ENCODE data around the gene ARMC5.

- no peak for TF ChIP-seq CTCF (IDR thresholded peaks at IDR 0.05; ENCODE audit: low read depth, low read length, poor library complexity, severe bottlenecking)
- no peak for TF ChIP-seq EZH2phosphoT487 (IDR thresholded peaks at IDR 0.05; ENCODE audit: borderline replicate concordance, low read length)
Observed at GRCh38 chr16:31505483-31505882, 46.2 kb downstream of the ARMC5 start.
